ELF-1 (cell line): Measurements from ENCODE around the gene HNRNPCL1.
"Not testable (repeated sequence)": the region's sequence is repeated elsewhere in the genome, so short reads cannot be mapped to it uniquely, and the experiment has no call there.

Source experiments
- DNase-seq: peaks from one replicate; pipeline ENCODE4 v3.0.0-alpha.2; 2016; ENCODE audit warnings: low read depth, low spot score

Gene HNRNPCL1

GRCh38 chr1:12848620-12849019, at the start of gene HNRNPCL1:
TSS of gene HNRNPCL1 (minus strand) at chr1:12848720. CDS start at chr1:12848289, 431 bp downstream.
- not testable (repeated sequence) for DNase-seq

DNA sequence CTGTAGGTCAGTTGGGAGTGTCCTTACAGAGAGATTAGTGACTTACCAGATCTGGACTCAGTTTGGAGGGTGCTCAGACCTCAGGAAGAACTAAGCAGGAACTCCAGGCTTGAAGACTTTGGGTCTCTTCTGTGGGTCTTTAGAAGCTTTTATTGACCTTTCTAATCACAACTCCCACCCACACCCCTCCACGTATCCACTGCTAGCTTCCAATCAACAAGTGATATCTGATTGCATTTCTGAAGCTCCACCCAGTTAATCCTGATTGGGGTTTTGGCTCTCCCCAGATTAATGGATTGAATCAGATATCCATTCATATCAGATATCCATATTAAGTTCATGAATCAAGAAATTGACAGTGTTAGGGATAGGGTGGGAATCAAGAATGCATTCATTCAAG, 49.6 kb upstream of the HNRNPCL1 start, which contains the start of gene PRAMEF10:
Gene PRAMEF10 (minus strand): TSS at position 101 of the 400 bp plus-strand sequence. CDS start 2,423 bp downstream, outside the sequence.
- DNase-seq: not testable (repeated sequence)

DNA sequence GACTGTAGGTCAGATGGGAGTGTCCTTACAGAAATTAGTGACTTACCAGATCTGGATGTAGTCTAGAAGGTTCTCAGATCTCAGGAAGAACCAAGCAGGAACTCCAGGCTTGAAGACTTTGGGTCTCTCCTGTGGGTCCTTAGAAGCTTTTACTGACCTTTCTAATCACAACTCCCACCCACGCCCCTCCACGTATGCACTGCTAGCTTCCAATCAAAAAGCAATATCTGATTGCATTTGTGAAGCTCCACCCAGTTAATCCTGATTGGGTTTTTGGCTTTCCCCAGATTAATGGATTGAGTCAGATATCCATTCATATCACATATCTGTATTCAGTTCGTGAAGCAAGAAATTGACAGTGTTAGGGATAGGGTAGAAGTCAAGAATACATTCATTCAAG, 37.6 kb upstream of the HNRNPCL1 start, which contains the start of gene PRAMEF4:
Gene PRAMEF4 (minus strand): TSS at position 101 of the 400 bp plus-strand sequence. CDS start 2,807 bp downstream, outside the sequence.
- not testable (repeated sequence) for DNase-seq

GRCh38 chr1:12878453-12878852, 29.9 kb upstream of the HNRNPCL1 start:
- not testable (repeated sequence) for DNase-seq

- not testable (repeated sequence) for DNase-seq
Measured at GRCh38 chr1:12863131-12863880, 14.8 kb upstream of the HNRNPCL1 start.

DNA sequence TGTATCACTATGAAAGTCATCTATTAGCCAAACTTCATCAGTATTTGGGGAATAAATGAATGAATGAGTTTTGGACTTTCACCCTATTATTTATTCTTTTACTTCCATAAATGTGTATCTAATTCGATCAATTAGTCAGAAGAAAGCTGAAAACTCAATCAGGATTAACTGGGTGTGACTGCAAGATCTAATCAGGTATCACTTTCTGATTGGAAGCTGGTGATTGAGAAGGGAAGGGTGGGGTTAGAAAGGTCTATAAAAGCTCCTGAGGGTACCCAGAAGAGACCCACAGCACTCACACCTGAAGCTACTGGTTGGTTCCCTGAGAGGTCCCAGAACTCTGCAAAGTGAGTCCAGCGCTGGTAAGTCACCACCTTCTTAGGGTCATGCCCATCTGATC, 8.3 kb upstream of the HNRNPCL1 start, which contains the start of gene PRAMEF2:
Gene PRAMEF2 (plus strand): TSS at position 301 of the 400 bp plus-strand sequence. CDS start 1,924 bp downstream, outside the sequence.
- not testable (repeated sequence) for DNase-seq

DNA sequence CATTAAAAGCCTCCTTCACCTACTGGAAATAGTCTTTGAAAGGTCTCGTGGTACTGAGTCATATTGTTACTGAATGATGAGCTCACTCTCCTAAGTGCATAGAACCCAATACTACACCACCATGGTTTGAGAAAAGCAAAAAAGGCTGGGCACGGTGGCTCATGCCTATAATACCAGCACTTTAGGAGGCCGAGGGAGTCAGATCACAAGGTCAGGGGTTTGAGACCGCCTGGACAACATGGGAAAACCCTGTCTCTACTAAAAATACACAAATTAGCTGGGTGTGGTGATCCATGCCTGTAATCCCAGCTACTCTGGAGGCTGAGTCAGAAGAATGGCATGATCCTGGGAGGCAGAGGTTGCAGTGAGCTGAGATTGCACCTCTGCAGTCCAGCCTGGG, 3.3 kb upstream of the HNRNPCL1 start:
- peak; percentile 1 for DNase-seq

GRCh38 chr1:12833251-12833650, 15.3 kb downstream of the HNRNPCL1 start:
- DNase-seq: not testable (repeated sequence)

DNA sequence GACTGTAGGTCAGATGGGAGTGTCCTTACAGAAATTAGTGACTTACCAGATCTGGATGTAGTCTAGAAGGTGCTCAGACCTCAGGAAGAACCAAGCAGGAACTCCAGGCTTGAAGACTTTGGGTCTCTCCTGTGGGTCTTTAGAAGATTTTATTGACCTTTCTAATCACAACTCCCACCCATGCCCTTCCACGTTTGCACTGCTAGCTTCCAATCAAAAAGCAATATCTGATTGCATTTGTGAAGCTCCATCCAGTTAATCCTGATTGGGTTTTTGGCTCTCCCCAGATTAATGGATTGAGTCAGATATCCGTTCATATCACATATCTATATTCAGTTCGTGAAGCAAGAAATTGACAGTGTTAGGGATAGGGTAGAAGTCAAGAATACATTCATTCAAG, 17.2 kb downstream of the HNRNPCL1 start, which contains the start of gene PRAMEF11:
Gene PRAMEF11 (minus strand): TSS at position 101 of the 400 bp plus-strand sequence. CDS start 2,621 bp downstream, outside the sequence.
- DNase-seq: not testable (repeated sequence)

DNA sequence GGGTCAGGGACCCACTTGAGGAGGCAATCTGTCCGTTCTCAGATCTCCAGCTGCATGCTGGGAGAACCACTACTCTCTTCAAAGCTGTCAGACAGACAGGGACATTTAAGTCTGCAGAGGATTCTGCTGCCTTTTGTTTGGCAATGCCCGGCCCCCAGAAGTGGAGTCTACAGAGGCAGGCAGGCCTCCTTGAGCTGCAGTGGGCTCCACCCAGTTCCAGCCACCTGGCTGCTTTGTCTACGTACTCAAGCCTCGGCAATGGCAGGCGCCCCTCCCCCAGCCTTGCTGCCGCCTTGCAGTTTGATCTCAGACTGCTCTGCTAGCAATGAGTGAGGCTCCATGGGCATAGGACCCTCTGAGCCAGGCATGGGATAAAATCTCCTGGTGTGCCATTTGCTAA, 29.5 kb downstream of the HNRNPCL1 start:
- DNase-seq: not testable (repeated sequence)

DNA sequence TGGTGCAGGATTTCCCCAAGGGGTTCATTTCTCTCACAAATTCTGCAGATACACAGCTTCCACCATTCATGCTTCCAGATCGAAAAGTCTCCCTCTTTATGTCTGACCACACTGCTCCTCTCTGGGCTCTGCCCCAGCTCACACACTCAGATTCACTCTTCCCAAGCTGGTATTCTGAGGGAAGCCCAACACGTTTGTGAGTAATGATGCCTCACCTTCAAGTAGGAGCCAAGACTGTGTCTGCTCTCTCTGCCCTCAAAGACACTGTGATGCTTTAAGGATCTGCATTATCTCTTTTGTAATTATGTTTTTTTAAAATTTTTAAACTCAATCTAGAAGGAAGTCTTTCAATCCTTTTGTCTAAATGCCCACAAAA, 37.1 kb downstream of the HNRNPCL1 start:
- DNase-seq: no peak

- peak; percentile 6 for DNase-seq
Measured at GRCh38 chr1:12810691-12811408, 37.7 kb downstream of the HNRNPCL1 start.

- no peak for DNase-seq
Measured at GRCh38 chr1:12809933-12810332, 38.6 kb downstream of the HNRNPCL1 start.

GRCh38 chr1:12799730-12800129, 48.8 kb downstream of the HNRNPCL1 start:
- DNase-seq: no peak

DNA sequence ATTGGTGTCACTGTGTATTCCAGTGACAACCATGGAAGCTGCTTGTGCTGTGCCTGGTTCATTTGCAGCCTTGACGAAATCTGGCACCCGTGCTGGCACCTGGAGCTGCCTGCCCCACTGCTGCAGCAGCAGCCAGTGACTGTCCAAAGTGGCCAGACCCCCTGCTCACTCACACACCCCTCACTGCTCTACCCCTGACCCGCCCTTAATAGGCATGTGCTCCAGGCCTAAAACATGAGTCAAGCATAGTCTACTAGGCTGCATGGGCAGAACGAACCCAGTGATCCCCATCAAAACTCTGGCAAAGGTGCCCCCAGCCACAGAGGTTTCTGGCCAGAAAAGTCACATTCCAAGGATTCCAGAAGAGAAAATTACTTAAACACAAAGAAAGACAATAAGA, 49.6 kb downstream of the HNRNPCL1 start:
- DNase-seq: peak; percentile 45
